ENCODE data around the gene PDE6C.
"Not testable (repeated sequence)": the region's sequence is repeated elsewhere in the genome, so short reads cannot be mapped to it uniquely, and the experiment has no call there.

PDE6C gene

GRCh38 chr10:93687737-93688136, 75.4 kb downstream of the PDE6C start:
- H3K4me3 ChIP-seq (ENCODE audit: low read depth, low read length) = no peak overlapping the region
- DNase-seq (ENCODE audit: low read depth) = no peak

DNA sequence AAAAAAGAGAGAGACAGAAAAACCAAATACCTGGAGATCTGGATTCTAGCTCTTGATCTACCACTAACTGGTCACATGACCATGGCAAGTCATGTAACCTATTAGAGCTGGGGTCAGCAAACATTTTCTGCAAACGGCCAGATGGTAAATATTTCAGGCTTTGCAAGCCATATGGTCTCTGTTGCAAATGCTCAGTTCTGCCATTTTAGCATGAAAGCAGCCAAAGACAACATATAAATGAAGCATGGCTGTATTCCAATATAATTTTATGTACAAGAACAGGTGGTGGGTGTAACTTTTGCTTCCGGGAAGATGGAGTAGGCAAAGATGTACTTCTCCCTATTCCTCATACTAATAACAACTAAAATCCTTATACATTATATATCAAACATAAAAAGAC, 83.4 kb downstream of the PDE6C start:
- H3K4me3 ChIP-seq (ENCODE audit: low read depth, low read length) = no peak overlapping the region
- no peak for DNase-seq (ENCODE audit: low read depth)

DNA sequence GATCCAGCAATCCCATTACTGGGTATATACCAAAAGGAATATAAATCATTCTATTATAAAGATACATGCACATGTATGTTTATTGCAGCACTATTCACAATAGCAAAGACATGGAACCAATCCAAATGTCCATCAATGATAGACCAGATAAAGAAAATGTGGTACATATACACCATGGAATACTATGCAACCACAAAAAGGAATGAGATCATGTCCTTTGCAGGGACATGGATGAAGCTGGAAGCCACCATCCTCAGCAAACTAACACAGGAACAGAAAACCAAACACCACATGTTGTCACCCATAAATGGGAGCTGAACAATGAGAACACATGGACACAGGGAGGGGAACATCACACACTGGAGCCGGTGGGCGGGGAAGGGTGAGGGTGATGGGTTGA, 84.2 kb downstream of the PDE6C start:
- not testable (repeated sequence) for H3K4me3 ChIP-seq (ENCODE audit: low read depth, low read length); DNase-seq (ENCODE audit: low read depth)

DNA sequence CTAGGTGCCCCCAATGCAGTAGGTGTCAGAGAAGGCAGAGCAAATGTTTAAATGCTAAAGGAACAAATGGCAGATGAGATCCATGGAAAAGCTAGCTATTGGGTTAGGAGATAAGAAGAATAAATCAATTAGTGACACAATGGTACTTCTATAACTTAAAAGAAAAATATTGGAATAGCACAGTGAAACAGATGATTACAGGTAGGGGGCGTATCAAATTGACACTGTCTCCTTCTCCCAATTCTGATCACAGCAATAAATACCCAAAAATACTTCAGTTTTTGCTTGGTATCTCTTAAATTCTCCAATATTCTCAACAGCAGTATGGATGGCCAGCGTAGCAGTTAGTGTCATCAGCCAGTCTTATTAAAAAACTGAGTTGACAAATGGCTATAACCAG, 84.9 kb downstream of the PDE6C start:
- DNase-seq (ENCODE audit: low read depth) = no peak
- H3K4me3 ChIP-seq (ENCODE audit: low read depth, low read length) = no peak overlapping the region

GRCh38 chr10:93701866-93702209, 89.5 kb downstream of the PDE6C start:
- peak; percentile 16 for DNase-seq (ENCODE audit: low read depth)

DNA sequence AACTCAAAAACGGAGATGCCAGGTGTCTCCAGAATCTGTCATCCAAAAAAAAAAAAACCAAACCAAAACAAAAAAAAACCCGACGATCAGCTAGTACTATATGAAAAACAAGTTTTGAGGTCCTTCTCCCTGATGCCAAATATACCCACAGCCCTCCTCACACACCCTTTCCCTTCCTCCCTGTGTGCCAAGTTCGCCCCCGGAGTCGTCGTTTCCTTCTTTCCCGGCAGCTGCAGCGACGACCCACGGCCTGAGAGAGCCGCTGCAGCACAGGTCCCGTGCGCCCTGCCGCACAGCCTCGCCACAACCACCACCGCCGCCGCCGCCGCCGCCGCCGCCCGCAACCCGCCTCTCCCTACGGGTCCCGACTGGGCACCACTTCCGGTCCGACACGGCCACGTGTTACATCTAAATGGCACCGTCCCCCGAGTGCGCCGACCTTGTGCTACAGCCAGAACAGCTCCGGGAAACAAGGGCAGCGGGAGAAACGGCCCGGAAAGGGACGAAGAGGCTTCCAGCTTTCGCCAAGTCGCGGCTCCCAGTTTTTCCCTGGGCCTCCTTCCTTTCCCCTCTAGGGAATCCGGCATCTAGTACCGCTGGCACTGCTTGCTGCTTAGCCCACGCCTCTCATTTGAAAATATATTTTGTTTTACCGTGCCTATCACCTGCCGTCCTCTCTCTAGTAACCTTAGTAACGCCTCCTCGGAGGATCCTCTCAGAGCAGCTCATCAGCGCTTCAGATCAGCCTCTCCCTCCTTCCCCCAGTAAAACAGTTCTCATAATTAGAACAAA, 90.1 kb downstream of the PDE6C start, which contains the start of gene FRA10AC1:
FRA10AC1 (minus strand) TSS at position 383 of the 792 bp plus-strand sequence. CDS start 2,486 bp downstream, outside the sequence.
- peak; percentile 81 for DNase-seq (ENCODE audit: low read depth)
- peak within 1 kb of the TSS; percentile 74 for H3K4me3 ChIP-seq (ENCODE audit: low read depth, low read length)

More at GRCh38 chr10:93701866-93702209, 89.5 kb downstream of the PDE6C start:
- H3K4me3 ChIP-seq (ENCODE audit: low read depth, low read length) = peak overlapping the region; percentile 74

DNA sequence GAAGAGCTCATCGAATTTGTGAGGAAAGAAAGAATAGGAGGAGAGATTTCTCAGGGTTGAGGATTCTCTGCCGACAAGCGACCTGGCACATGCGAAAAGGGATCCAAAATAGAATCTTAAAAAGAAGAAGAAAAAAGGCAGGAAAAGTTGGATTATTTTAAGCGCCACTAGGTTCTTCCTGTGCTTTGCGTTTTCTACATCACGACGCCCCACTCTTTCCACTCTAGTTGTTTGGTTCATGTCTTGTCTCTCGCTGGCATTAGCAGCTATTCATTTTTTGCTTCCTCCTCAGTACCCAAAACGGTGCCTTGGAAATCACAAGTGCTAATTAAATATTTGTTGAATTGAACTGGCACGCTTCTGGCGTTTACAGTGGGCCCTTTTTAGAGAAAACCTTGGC, 90.7 kb downstream of the PDE6C start:
- H3K4me3 ChIP-seq (ENCODE audit: low read depth, low read length) = peak overlapping the region; percentile 74
- no peak for DNase-seq (ENCODE audit: low read depth)

DNA sequence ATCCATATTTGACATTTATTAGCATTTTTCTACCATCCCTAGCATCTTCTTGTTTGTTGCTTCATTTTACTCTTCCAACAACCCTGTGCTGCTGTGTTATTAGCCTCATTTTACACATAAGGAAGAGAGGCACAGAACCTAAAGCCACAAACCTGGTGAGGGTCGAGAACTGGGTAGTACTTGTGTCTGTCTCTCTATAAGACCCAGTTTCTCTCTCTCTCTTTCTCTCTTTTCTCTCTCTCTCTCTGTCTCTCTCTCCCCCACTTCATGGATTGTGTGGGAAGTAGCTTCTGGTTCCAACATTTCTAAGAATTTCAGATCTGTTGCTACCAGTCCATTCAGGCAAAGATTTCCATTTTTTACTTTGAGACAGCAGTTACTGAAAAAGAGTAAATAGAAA, 91.5 kb downstream of the PDE6C start:
- H3K4me3 ChIP-seq (ENCODE audit: low read depth, low read length) = no peak overlapping the region
- DNase-seq (ENCODE audit: low read depth) = no peak

DNA sequence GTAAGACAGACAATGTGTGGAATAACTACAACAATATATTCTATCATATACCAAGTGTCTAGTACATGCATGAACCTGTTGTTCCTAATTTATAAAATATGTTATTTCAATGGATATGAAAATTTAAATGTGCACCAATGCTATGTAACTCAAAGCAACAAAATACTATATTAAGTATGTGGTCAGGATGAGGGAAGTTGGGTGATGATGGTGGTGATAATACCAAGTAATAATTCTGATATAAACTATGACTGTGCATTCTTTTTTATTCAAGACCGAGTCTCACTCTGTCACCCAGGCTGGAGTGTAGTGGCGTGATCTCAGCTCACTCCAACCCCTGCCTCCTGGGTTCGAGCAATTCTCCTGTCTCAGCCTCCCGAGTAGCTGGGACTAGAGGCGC, 92.1 kb downstream of the PDE6C start:
- DNase-seq (ENCODE audit: low read depth) = no peak
- no peak overlapping the region for H3K4me3 ChIP-seq (ENCODE audit: low read depth, low read length)

DNA sequence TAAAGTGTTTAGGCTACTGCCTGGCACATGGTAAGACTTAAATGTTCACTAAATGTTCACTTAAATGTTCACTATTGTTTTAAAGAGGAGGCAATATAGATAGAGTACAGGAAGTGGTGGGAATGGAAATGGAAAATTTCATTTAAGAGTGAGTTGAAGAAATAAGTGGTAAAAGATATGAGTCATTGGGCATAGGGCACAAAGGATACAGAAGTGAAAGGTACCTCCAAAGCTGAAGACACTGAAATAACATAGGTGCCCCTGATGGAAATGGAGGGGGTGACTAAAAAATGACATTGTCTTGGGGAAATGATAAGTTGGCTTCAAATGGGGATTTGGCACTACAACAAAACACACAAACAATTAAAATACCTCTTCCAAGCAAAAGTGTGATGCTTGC, 95.3 kb downstream of the PDE6C start:
- DNase-seq (ENCODE audit: low read depth) = no peak

GRCh38 chr10:93710333-93710909, 98.1 kb downstream of the PDE6C start:
- H3K4me3 ChIP-seq (ENCODE audit: low read depth, low read length) = no peak overlapping the region
- DNase-seq (ENCODE audit: low read depth) = no peak

More for the DNA sequence above, 95.3 kb downstream of the PDE6C start:
- no peak overlapping the region for H3K4me3 ChIP-seq (ENCODE audit: low read depth, low read length)

DNA sequence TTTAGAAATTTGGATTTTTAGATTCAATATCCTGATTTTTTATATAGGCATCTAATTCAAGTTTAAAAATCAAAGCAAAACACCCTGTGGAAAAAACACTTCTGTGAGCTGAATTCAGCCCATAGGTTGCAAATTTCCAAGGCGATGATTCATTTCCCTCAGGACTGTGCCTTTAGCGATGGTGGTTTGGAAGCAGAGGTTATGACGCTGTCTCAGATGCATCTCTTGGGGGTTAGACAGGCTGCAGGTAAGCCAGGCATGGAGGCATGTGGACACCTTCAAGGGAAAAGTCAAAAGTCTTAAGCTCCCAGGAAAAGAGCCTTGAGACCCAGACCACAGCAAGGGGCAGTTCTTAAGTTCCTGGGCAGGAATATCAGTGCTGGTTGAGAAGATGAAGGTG, 99.6 kb downstream of the PDE6C start:
- peak; percentile 18 for DNase-seq (ENCODE audit: low read depth)

GRCh38 chr10:93712593-93712992, 100.3 kb downstream of the PDE6C start:
- no peak for DNase-seq (ENCODE audit: low read depth)
- H3K4me3 ChIP-seq (ENCODE audit: low read depth, low read length) = no peak overlapping the region

More for the DNA sequence above, 99.6 kb downstream of the PDE6C start:
- no peak overlapping the region for H3K4me3 ChIP-seq (ENCODE audit: low read depth, low read length)

GRCh38 chr10:93715345-93715744, 103.0 kb downstream of the PDE6C start:
- no peak for DNase-seq (ENCODE audit: low read depth)
- no peak overlapping the region for H3K4me3 ChIP-seq (ENCODE audit: low read depth, low read length)

Measured in skeletal muscle cell (primary cell).